GM18909 (cell line): Measurements from ENCODE around the gene ARHGAP26.

Experiments used
- ATAC-seq: cut with Tn5 transposase; IDR thresholded peaks from one replicate; pipeline ENCODE4 v1.9.1; 2021; ENCODE audit warnings: mild to moderate bottlenecking; ENCODE audit not compliant: unreplicated experiment, poor library complexity

Gene ARHGAP26

GRCh38 chr5:143216211-143216610, 446.0 kb downstream of the ARHGAP26 start:
- ATAC-seq, result no peak

DNA sequence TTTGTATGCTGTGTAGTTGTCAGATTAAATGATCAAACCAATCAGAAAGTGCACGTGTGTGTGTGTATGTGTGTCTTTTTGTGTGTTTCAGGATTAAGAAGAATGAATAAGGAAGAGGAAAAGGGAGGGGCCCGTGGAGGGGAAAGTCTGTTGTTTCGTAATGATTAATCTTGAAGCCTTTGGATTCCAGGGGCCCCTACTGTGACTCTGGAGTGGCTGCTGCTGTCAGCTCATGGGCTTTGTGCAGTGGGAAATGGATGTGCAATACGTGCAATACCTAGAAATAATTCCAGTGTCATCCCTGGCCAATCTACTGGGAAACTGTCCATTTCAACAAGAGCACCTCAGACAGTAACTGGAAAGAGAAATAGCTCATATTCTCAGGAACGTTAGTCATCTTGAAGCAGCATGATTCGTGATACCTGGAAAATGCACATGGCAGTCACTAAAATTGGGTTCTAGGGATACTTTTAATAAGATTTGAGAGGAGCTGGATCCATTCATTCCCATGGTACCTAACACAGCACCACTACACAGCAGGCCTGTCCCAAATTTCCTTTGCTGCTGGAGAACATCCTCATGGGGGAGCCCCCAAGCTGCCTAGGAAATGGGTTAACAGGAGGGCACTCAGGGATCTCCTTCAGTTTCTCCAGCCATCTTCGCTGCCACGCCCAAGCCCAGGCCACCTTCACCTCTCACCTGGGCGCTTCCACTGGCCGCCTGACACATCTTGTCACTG, 447.1 kb downstream of the ARHGAP26 start:
- ATAC-seq, result no peak

- peak; percentile 31 for ATAC-seq
These were observed 447.6 kb downstream of the ARHGAP26 start for GRCh38 chr5:143217804-143218160.

GRCh38 chr5:143218517-143219170, 448.5 kb downstream of the ARHGAP26 start:
- ATAC-seq, result no peak

DNA sequence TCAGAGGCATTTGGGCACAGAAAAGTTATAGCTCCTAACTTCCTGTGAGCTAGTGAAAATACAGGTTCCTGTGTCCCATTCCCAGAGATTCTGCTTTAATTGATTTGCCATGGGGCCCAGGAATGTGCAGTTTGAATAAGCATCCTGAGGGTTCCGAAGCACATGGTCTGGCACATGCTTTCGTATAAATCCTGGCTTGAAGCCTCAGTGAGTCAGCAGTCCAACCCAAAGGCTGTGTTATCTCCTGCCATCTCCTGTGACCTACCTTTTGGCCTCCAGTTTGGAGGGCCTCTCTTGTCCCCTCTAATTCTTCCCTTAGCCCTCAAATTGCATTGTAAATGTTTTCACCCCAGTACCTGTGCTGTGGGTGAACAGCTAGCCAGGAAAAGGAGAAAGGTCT, 449.5 kb downstream of the ARHGAP26 start:
- no peak for ATAC-seq

- no peak for ATAC-seq
These were observed 450.6 kb downstream of the ARHGAP26 start for GRCh38 chr5:143220748-143221251.

DNA sequence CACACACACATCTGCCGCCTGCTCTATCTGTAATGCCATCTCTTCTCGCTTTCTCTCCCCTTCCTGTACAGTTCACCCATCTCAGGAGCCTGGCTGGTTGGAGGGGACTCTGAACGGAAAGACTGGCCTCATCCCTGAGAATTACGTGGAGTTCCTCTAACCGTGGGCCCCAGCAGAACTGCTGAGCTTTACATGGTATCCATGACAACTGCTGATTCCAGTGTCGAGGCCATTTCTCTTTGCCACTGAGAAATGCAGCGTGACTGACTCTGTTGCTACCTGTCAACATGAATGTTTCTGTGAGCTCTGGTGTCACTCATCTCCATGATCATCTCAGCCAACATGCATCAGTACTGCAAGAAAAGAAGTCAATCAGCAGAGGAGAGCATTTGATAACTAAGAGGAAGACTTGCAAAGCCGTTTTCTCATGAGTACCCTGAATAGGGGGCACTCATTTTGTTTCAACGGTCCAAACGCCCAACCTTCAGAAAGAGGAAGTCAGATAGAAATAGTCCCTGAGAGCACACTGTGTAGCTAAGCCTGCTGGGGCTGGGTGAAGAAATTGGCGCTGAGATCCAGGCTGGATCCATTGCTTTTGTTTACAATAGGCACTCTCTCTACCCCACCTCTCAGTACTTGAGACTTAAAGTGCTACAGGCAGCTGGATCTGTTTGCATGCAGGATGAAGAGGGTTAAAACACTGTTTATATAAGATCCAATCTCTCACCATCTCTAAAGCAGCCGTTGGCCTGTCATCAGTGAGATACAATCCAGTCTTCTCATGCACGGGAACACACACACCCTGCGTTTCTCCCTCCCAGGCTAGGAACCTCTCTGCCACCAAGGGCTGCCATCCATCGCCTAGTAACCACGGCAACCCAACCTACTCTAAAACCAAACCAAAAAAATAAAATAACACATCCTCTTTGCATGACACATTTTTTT, 452.4 kb downstream of the ARHGAP26 start:
- peak; percentile 70 for ATAC-seq

DNA sequence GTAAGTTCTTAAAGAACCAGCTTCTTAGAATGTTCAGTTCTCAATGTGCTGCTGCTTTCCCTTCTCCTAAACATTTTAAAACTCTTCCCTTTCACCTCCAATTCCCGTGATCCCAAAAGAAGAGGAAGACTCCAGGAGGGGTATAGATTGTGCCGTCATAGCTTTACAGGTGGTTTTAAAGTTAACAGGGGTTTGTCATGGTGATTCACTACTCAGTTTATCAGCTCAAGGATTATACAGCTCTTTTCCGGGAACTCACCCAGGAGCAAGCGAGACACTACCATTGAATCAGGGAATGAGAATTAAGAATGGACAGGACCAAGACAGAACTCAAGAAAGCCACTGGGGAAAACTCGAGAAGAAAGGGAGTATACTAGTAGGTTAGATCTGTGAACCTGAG, 454.5 kb downstream of the ARHGAP26 start:
- ATAC-seq, result no peak

DNA sequence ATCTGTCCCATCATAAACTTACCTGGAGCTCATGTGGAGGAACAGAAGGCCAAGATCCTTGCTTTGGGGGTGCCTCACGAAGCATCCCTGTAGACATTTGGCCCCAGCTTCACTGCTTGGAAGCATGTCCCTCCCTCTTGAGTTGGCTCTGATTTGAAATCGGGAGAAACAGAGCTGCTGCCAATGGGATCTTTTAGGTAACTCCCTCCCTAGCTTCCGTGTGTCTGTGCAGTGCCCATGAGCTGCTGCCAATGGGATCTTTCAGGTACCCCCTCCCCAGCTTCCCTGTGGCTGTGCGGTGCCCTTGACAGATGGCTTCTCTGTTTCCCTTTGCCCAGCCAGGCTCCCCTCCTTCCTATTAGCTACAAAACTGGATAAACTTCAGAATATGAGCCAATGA, 455.3 kb downstream of the ARHGAP26 start:
- no peak for ATAC-seq

- ATAC-seq, result no peak
These were observed 456.2 kb downstream of the ARHGAP26 start for GRCh38 chr5:143226361-143226760.

- ATAC-seq, result no peak
These were observed 456.7 kb downstream of the ARHGAP26 start for GRCh38 chr5:143226872-143227271.

DNA sequence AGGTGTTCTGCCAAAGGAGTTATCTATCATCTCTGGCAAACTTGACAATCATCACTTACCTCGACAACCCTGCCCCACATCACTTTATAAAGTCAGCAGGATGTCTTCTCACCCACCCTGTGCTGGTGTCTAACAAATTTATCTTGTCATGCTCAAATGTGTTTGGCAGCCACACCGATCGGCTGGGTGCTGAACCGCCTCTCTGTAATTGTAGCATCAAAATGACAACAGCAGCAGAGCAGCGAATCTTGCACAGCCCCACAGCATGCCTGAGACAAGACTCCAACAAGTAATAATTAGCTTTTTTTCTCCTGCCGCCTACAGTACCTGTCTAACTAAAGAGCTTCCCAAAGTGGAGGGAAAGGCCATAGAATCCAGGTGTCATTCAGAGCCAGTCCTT, 457.1 kb downstream of the ARHGAP26 start:
- no peak for ATAC-seq

DNA sequence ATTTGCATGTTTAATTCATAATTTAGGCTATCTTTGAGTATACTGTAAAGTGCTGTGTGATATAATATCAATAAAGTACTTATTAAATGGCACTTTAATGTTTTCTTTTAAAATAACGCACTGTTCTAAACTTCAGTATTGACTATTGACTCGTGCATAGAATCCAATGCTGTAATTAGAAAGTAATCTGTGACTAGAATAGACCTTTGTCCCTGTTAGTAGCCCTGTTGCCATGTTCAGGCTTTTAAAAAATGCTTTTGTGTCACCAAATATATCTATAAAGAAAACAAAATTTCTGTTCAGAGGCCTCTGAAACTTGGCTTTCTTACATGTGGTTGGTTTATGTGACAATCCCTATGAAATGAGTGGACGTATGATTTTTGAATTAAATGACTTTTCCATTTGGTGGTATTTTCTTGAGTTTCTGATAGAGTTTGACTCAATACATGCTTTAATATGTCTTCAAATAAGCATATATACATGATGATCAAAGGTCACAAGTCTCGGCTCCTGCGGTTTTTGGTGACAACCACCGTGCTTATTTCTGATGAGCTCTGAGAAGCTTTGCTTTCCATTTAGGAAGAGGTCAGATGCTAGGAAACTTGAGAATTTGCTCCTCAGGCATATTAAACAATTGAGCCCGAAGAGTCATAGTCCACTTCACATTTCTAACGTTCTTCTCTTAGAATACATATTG, 458.6 kb downstream of the ARHGAP26 start:
- no peak for ATAC-seq

DNA sequence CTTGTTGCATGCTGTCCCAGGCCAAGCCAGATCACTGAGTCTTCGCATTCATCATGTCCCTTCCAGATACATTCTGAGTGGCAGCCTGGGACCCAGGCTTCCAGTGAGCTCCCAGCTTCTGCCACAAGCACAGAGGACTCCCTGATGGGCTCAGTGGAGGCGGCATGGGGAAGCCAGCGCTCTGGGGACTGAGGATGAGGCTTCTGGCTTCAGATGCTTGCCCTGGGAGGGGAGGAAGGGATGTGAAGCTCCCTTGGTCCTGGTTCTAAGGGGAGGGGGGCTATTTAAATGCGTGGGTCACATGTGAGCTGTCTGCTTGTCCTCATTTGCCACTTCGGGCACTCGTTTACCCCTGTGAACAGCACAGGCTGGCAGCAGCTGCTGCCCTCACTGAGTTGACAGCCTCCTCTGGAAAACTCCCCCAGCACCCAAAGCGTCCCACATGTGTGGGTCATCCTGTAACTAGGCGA, 459.3 kb downstream of the ARHGAP26 start:
- ATAC-seq, result peak; percentile 42

DNA sequence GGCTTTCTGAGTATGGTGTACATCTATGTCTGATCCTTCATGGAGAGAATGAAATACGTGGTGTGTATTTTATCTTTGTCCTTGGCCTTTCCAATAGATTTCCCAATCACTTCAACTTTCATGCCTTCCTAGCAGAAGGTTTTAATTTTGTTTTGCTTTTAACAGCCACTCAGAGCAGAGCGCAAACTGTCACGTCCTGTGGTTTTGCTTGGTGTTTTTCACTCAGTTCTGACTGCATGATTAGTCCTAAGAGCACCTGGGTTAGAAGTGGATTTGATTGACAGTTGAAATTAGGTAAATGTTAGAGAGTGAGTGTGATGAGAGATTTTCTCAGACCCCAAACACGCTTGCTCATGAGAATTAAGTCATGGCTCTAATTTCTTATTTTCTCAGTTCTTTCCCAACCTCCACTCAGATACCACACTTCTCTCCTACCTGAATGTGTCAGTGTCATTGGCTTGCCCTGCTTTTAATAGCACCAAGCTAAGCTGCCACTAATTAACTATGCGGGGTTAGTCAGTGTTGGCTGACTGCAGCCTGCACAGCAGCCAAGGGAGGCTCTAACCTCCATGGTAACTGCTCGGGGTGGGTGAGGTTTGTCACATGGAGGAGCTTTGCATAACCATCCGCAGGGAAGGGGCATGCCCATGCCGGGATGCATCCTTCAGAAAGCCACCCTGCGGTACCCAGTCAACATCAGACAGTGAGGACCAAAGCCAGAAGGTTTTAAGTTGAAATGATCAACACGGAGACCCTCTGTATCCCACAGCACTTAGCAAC, 459.9 kb downstream of the ARHGAP26 start:
- ATAC-seq, result peak; percentile 84

- ATAC-seq, result peak; percentile 4
These were observed 460.5 kb downstream of the ARHGAP26 start for GRCh38 chr5:143230676-143230996.

- no peak for ATAC-seq
These were observed 461.2 kb downstream of the ARHGAP26 start for GRCh38 chr5:143231416-143231815.

DNA sequence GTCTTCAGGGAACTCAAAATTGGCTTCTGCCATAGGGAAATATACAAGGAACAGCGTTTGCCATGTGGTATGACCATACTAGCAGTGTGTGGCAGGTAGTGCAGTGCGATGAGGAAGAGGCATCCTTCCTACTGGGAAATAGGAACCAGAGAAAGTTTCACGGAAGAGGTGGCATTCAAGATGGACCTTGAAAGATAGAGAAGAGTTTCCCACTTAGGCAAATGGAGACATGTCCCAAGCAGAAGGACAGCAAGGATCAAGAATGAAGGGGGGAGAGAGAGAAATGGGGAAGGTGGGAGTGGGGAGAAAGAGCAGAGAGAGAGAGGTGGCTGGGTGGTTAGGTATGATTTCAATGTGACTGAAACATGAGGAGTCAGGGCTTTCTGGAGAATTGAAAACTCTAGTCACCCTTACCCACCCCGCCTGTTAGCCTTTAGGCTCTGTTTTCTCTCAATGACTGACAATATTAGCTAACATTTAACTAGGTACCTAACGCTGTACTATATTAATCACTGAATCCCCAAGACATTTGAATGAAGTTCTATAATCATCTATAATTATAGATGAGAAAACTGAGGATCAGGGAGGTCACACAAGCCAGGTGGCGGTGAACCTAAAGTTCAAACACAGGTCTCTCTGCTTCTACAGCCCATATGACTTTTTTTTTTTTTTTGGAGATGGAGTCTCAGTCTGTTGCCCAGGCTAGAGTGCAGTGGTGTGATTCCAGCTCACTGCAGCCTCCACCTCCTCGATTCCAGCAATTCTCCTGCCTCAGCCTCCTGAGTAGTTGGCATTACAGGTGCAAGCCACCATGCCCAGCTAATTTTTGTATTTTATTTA, 462.0 kb downstream of the ARHGAP26 start:
- peak; percentile 44 for ATAC-seq

DNA sequence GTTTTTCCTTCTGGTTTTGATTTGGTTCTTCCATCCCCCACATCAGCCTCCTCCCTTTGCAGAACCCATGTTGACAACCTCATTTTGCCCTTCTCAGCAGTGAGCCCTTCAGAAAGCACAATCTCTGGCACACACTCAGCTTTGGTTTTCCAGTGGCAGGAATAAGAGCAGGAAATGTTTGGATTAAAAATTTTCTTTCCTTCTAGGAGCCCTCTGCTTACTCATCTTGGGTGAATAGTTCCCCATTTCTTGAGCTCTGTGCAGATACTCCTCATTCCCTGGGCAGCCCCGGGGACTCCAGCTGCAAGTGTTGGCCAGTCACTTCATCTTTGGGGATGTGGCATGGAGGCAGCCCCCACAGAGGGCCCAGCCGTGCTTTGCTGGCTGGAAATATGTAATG, 462.9 kb downstream of the ARHGAP26 start:
- ATAC-seq, result no peak
